ENCODE measurements around the gene ERGIC1. TPM values are rescaled to one million over a fixed set of nuclear protein-coding genes. Genes with fewer than 3 reads are reported as not detected.
A peak's percentile ranks its signal among the peaks of the same experiment; 100 is the strongest.

ERGIC1 gene
- total RNA-seq, 1 experiment from 2014 or later: 77.0 TPM

DNA sequence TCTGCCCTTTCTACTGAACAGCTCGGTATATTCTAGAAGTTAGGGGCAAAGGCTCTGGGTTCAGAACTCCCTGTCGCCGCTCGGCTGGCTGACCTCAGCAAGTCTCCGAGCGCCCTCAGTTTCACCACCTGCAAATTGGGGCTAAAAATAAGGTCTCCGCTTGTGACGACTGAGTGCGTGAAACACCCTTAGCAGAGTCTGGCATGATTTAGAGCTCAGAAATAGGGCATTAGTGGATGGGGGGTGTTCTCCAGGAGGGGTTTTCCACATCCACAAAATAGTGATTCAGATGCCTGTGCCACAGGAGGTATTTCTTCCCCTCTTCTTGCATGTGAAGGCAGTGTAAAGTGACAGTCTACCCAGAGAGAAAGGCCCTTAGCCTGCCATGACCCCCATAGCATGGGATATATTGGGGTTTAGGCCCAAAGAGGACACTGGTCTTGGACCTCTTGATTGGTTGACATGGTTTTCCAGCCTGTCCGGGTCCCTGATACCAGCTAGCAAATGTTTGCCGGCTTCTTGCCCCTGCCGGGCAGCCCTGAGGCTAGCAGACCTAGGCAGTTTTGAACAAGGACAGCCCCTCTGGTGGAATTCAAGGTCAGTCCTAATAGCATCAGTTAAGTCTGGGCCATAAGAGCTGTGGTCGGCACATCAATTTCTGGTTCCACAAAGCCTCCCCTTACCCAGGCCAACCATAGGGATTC lies 1.4 kb downstream of the ERGIC1 start:
- Histone ChIP-seq H2BK15ac (ENCODE audit: low read depth, low read length) (no peak overlapping the region), H3K56ac (ENCODE audit: insufficient read length, low read depth, low read length) (no peak overlapping the region), H3T11ph (ENCODE audit: low read length) (no peak overlapping the region), H2AK5ac (ENCODE audit: insufficient read length, low read length) (no peak overlapping the region), H4K8ac (replicated peaks; ENCODE audit: insufficient read length, low read depth, low read length) (no peak overlapping the region), H3K9me3 (ENCODE audit: control insufficient read depth, low read depth, low read length) (no peaks in the 10 kb centered on the region), H2AFZ (ENCODE audit: low read length) (no peak overlapping the region), H3K4ac (ENCODE audit: low read depth, low read length) (no peak overlapping the region), H2BK120ac (ENCODE audit: low read depth, low read length, poor library complexity, severe bottlenecking) (no peak overlapping the region), H3K14ac (ENCODE audit: insufficient read depth, low read length) (no peak overlapping the region), H3K79me1 (ENCODE audit: insufficient read depth, low read depth, low read length, poor library complexity, severe bottlenecking) (peaks cover 3% of the 10 kb centered on the region), H3K23ac (ENCODE audit: insufficient read length, low read depth, low read length) (no peak overlapping the region), H4K20me1 (ENCODE audit: control insufficient read depth, insufficient read depth, insufficient read length) (peaks cover 2% of the 10 kb centered on the region), H2BK20ac (ENCODE audit: low read depth, low read length, poor library complexity, severe bottlenecking) (no peak overlapping the region), H3K27ac (ENCODE audit: insufficient read length, low read depth, low read length) (no peak overlapping the region), H3K9ac (ENCODE audit: extremely low read depth, insufficient read length, low read length) (peak overlapping the region; percentile 21), H2BK5ac (ENCODE audit: insufficient read length, low read length) (no peak overlapping the region), H3K23me2 (ENCODE audit: insufficient read length, low read depth, low read length, poor library complexity, severe bottlenecking) (no peaks in the 10 kb centered on the region), H3K4me2 (ENCODE audit: insufficient read depth, insufficient read length, low read length) (peak overlapping the region; percentile 45), H3K27me3 (ENCODE audit: insufficient read depth, low read length) (no peaks in the 10 kb centered on the region), H3K79me2 (ENCODE audit: insufficient read depth, low read length) (peaks cover 20% of the 10 kb centered on the region; the same call in 1 of the 2 replicates), H4K91ac (ENCODE audit: insufficient read length, low read depth, low read length) (no peak overlapping the region), H2BK12ac (ENCODE audit: insufficient read length, low read depth, low read length) (no peak overlapping the region), H3K4me1 (ENCODE audit: insufficient read depth, low read length) (peaks cover 7% of the 10 kb centered on the region; the same call in 1 of the 2 replicates), H4K5ac (ENCODE audit: insufficient read length, low read depth, low read length) (no peak overlapping the region), H3K18ac (ENCODE audit: insufficient read length, low read depth, low read length) (no peak overlapping the region)
- peaks cover 6 to 11% (median 6%) of the 10 kb centered on the region in 3 experiments; a peak in 3 of 7 replicates for H3K36me3 Mint-ChIP-seq (ENCODE audit: insufficient read depth in 1 of 3, low read depth in 3 of 3)
- no peak overlapping the region for H3K27ac Mint-ChIP-seq
- no peaks in the 10 kb centered on the region; the same call in 1 of the 2 replicates for H3K27me3 Mint-ChIP-seq (ENCODE audit: low read depth)
- TF ChIP-seq, protein P1, sequence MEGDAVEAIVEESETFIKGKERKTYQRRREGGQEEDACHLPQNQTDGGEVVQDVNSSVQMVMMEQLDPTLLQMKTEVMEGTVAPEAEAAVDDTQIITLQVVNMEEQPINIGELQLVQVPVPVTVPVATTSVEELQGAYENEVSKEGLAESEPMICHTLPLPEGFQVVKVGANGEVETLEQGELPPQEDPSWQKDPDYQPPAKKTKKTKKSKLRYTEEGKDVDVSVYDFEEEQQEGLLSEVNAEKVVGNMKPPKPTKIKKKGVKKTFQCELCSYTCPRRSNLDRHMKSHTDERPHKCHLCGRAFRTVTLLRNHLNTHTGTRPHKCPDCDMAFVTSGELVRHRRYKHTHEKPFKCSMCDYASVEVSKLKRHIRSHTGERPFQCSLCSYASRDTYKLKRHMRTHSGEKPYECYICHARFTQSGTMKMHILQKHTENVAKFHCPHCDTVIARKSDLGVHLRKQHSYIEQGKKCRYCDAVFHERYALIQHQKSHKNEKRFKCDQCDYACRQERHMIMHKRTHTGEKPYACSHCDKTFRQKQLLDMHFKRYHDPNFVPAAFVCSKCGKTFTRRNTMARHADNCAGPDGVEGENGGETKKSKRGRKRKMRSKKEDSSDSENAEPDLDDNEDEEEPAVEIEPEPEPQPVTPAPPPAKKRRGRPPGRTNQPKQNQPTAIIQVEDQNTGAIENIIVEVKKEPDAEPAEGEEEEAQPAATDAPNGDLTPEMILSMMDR (conservative IDR thresholded peaks at IDR 0.05): no peak
- H3K4me1 Mint-ChIP-seq: peaks cover 27 to 34% of the 10 kb centered on the region in 2 experiments
- H3K4me3 Mint-ChIP-seq: peak overlapping the region; percentile 84 to 90
- DNase-seq: no peak
- no CpG with 5 or more reads among the region's 13 CpGs for WGBS (ENCODE audit: extremely low coverage, insufficient read length, low lambda C conversion rate)
- no peaks in the 10 kb centered on the region for H3K9me3 Mint-ChIP-seq

Data from H9 (cell line).